ENCODE measurements around the gene SP110.
"Not testable (repeated sequence)": the region's sequence is repeated elsewhere in the genome, so short reads cannot be mapped to it uniquely, and the experiment has no call there.

The SP110 gene

DNA sequence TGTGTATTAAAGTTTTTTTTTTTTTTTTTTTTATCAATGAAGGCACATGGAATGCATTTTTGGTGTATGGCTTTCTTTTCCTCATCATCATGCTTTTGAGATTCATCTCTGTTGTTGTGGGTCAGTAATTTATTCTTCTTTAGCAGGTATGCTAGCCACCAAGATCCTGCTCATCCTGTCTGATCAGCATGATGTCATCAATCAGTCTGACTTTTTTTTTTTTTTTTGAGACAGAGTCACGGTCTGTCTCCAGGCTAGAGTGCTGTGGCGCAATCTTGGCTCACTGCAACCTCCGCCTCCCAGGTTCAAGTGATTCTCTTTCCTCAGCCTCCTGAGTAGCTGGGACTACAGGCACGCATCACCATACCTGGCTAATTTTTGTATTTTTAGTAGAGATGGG is 3.0 kb upstream of the SP110 start:
- DNase-seq, result not testable (repeated sequence)

DNA sequence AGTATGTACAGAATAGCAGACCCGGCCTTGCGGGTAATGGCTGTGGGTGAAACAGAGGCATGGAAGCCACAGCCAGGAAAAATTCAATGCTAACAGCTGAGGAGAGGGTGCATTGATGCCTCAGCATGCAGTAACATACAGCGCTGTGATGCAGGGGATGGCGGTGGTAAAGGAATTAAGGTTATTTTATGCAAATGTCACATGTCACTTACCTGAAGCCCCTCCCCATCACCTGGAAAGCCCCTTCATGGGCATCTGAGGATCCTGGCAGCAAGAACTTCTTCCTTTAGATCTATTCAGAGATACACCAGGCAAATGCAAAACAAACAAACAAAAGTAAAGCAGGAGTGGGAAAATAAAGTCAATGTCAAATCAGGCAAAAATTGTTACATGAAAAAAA is 1.7 kb upstream of the SP110 start:
- DNase-seq, result no peak

DNA sequence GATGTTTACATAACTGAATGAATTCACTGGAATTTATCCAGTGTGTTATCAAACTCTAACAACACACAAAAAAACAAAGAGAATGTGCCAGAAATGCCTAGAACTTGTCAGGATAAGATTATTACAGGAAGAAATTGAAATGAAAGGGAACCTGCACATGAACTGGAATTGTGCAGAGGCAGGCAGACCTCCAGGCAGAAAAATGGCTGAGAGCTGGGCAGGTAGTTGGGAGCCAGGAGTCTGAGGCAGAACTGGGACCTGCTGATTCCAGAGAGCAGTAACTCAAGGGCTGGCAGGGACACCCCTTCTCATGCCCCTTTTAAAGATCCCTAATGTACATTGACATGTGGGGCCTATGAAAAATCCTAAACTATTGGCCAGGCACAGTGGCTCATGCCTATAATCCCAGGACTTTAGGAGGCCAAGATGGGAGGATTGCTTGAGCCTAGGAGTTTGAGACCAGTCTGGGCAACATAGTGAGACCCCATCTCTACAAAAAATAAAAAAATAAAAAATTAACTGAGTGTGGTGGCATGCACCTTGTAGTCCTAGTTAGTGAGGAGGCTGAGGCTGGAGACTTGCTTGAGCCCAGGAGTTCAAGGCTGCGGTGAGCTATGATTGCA is 674 bp upstream of the SP110 start:
- no peak for DNase-seq

DNA sequence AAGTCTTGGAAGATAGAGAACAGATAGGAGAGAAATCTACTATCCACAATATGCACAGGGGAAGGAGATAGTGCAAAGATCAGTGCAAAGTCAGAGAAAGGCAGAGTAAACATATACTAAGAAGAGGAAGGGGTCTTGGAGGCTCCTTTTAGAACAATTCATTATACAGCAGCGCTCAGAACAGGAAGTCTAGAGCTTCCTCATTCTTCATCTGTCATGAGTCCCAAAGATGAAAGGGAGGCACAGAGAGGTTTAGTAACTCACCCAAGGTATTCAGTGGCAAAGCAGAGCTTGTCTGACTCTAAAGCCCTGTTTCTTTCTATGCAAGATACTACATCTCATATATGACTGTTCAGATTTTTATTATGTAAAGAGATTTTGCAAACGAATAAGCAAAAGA is 1.4 kb downstream of the SP110 start:
- no peak for DNase-seq

DNA sequence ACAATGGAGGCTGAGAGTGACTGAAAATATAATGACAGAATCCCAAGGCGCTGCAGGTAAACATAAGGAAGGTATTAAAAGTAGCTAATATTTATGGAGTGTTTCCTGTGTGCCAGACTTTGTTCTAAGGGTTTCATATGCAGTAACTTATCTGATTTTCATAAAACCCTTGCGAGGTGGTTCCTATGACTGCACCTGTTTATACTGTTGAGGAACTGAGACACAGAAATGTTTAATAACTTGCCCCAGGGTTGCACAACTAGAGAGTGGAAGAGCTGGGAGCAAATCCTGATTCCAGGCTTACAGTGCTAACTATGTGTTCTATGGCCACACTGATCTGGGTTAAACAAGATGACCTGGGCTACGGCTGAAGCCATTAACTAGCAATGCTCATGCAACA is 2.4 kb downstream of the SP110 start:
- no peak for DNase-seq

DNA sequence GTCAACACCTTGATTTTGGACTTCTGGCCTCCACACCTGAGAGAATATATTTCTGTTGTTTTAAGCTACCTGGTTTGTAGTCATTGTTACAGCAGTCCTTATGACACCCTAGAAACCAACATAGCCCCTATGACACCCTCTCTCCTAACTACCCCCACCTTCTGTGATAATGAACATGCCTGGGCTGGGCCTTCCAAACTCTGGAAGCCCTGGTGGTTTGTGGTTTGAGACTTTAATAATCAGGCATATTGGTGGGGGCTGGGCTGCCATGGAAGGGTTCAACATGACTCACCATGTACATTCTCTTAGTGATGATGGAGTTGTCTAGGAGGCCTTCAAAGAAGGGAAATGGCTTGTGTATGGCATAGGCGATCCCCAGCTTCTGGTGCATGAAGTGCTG is 3.3 kb downstream of the SP110 start:
- DNase-seq, result no peak

DNA sequence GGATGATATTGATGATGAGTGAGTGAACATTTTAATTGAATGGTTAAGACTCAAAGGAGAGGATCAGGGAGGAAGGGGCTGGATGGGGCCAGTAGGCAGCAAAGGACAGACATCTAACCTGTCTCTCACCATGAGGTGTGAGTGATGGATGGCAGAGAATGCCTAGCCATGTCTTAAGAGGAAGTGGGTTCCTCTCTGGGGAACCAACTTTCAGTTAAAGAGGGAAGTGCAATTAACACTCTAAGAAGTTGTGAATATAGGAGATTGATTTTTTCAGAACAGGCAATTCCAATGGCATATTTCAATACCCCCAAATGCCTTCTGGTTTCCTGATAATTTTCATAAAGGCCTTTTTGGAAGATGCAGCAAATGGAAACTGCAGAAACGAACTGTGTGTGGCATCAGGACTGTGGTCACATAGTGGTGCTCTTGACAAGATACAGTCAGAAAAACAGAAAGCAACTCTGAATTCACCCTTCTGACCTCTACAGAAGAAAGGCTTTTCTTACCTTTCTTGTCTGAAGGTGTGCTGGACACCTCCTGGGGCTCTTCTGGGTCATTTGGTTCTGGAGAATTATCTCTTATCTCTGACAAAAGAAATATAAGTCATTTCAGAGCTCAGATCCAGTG is 10.2 kb downstream of the SP110 start:
- no peak for DNase-seq

DNA sequence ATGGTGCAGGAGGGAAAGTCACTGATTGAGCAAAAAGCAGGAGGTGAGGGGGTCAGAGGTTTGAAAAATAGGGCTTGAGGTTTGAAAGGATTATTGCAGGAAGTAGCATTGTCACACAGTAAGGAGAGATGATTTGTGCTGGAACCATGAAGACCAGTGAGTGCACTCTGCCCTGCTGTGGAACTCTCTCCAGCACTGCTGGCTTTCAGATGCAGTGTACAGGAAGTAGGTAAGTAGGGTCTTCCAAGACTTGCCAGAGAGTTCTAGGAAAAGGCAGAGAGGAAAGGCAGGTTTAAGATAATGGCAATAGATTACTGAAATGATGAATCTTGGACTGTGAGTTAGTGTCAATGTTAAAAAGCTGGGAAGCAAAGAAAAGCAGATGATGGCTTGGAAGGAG is 11.2 kb downstream of the SP110 start:
- no peak for DNase-seq

DNA sequence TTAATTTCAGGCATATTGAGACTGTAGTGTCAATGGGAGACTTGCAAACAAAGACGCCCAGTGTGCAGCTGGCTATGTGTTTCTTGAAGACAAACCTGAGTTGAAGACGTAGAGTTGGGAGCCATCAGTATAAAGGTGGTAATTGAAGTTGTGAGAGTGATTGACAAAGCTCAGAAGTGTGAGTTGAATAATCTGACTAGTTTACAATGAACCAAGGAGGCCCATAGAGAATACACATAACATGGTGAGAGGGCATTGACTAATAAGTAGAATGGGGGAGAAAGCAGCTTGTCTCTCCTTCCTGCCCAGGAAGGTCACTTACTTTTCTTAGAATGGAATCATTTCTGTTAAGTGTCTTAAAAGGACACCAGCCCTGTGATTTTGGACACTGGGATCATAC is 14.1 kb downstream of the SP110 start:
- DNase-seq, result no peak

DNA sequence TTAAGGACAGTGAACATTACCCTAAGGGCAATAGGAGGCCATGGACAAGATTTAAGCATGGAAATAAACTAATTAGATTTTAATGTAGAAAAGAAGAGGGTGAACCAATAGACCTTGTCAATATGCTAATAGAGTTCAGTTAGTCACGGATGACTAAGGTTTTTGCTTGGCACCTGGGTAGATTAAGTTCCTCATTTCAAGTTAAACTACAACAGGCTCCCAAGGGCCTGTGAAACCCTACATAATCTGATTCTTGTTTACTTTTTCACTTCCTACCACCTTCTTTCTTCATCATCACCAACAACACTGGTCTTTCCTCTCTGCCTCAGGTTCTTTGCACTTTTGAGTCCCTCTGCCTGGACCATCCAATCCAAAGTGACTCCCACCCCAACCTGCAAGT is 14.8 kb downstream of the SP110 start:
- DNase-seq, result no peak

DNA sequence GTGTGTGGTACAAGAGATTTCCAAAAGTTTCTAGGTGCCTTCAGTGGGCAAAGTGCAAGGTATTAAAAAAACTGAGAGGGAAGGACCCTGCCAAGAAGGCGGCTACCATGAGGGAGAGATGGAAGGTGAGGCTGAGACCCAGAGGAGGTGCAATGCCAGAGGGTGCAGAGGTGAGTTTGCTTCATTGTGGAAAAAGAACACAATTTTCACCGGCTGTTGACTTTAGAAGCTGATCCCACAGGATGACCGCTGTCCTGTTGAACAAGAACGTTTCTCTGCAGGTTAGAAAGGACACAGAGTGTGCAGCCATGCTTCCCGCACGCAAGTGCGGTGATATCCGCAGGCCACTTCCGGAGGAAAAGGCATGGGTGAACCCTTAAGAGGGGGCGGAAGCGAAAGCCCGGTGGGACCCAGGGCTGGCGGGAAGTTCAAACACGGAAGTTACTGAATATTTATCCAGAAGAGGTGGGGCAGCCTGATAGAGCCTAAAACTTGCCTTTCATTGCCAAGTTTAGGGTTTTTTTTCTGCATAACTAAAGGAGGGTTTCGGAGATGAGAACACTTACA is 16.6 kb downstream of the SP110 start:
- no peak for DNase-seq

DNA sequence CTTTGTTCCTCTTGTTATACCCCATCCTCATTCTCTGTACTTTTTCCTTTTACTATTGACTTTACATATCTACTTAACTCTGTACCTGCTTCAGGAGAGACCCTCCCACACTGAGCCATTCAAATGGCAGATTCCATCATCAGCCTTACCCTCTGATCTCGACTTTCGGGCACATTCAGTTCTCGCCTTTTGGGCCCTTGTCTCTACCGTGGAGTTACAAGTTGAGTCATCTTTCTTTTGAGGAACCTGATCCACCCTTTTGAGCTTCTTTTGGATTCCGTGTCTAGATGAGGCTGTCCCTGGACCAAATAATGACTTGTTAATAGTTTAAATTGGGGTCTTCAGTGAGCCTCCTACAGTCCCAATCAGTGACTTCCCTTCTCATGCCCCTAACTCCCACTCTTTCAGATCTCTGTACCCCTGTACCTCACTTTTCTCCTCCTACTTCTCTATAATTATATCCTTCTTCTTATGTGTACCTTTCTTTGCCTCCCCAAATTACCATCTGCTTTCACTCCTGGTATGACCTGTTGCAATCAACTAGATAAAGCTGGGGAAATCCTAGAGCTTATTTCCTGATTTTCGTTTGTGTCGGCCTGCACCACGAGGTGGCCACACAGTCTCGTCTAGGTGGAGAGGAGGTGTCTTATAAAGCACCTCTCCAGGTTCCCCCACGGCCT is 17.2 kb downstream of the SP110 start:
- no peak for DNase-seq

DNA sequence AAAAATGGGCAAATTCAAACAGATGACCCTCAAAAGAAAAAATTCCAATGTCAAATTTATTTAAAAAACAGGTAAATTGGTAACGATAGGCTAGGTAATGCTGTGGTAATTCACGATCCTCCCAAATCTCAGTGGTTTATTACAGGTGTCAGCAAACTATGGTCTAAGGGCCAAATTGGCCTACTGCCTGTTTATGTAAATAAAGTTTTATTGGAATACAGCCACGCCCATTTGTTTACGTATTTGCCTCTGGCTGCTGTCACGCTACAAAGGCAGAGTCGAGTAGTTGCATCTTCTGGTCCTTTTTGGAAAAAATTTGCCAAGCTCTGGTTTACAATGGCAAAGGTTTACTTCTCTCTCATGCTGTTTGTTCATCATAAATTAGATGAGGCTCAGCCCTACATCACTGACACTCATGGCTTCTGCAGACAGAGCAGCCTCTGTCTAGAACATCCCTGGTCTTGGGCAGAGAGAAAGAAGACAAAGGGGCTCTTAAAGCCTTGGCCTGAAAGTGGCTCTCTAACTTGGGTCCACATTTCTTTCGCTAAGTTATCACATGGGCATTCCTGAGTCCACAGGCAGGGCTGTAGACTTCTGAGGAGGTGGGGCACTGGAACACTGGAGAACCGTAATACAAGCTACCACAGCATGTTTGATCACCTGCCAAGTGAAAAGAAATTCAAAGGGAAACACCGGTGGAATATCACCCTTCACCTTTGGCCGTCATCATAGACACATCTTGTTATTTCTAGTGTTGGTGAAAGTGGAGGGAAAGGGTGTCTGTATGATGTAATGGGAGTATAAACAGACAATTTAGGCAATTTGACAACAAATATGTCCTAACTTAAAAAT is 34.8 kb downstream of the SP110 start:
- DNase-seq, result no peak

DNA sequence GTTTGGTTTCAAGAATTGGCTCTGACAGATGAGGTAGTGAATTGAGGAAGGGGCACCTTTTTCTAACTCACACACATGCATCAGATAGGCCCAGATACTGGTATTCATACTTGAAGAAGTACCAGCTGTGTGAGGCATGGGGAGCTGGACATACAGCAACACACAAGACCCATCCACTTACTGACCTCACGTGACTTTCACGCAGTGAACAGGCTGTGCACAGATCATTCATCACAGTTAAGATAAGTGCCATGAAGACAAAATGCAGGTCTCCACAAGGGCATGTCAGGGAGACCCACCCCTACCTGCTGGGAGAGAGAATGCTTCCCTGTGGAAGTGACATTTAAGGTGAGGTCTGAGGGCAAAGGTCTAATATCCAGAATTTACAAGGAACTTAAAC is 38.6 kb downstream of the SP110 start:
- no peak for DNase-seq

DNA sequence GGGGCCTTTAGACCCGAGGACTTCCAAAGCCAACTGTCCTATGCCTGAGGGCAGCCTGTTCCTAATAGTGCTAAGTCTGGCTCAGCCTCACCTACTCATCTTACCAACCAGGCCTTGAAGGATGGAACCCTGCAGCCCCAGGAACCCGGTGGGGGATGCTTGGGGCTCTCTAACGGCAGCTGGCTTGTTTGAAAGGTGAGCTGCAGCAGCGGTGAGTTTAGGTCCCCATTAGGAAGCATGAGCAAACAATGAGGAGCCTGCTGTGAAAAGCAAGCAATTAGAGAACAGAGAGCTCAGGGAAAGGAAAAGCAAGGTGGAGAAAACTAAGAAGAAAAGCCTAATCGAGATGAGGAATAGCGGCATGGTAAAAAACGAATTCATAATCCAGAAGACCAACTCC is 39.9 kb downstream of the SP110 start:
- DNase-seq, result no peak

DNA sequence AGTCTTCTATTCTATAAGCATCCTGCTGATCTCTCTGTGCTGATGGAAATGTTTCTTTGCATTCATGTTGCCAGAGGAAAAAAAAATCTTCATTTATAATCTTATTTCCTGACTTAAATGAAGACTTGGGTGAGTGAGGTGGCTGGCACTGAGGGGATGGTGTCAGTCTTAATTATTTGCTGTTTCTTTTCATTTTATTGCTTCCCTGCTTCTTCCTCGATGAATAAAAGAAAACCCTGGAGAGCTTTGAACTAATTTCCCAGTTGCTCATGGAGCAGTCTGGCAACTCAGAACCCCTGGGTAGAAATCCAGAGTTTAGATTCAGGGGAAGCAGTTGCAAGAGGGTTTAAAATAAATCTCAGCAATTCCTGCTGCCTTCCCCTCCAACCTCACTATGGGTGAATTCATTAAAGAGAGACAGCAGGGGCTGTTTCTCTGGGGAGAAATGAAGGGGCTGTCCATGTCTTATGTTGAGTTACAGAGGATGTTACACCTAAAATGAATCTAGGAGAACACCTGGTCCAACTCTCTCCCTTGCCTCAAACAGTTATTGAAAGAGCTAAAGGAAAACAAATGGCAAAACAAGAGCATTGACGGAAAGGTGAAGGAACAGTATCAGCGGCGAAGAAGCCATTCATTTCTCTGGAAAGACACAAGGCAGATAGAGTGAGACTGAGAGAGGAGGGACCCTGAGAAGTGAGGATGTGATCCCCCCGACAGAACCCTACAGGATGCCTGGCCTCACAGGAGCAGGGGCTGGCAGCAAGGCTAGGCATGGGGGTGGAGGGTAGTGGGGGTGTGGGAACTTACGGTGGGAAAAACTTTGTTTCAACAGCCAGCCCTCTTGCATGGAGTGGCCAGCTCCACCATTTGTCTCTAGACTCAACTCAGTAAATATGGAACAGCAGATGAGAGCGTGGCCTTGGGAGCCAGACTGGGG is 41.0 kb downstream of the SP110 start:
- DNase-seq, result no peak

DNA sequence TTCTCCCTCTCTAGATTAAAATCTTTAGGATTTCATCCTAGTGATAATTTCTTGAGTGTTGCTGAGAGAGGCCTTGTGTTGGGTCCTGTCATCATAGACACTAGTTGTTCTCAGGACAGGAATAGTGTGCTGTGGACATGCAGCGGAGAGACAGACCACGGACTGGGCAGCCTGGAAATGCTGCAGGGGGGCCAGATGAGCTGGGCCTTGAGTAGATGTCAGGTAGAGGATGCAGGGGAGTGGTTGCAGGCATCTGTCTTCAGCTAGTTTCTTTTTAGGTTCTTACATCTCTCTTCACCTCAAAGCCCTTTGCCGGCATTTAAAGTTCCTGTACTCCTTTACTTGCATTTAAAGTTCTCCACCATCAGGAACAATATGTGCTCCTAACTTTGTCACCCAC is 42.8 kb downstream of the SP110 start:
- no peak for DNase-seq

DNA sequence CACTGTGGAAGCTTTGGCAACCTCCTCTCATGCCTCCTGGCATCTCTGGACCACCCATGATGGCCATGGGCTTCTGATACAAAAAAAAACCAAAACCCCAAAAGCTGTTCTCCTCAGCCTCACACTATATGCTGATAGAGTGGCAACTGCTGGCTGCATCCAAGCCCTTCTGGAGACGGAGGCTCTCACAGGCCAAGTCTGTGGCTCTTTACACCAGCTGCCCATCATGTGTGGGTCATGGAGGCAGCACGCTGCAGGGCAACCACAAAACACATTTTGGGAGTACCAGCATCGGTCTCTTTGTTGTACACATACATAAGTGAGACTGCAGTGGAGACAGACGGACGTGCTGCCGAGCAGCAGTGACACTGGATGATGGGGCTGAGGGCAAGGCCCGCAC is 45.3 kb downstream of the SP110 start:
- no peak for DNase-seq

DNA sequence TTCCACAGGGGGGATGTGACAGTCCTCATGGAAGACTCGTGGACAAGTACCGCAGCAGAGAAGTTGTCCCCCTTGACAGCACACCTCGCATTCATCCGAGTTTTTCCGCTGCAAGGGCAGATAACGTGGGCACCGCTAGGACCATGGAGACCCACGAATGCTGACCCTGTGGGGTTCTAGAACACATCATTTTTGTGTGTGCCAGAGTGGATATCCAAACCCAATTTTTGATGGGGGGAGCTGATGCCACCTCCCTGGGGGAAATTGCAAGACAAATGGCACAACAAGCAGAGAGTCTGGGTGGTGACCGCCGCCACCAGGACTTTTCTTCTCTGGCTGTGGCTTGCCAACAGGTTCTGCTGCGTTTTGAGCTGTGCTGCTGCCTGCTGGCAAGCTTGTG is 46.9 kb downstream of the SP110 start:
- no peak for DNase-seq

DNA sequence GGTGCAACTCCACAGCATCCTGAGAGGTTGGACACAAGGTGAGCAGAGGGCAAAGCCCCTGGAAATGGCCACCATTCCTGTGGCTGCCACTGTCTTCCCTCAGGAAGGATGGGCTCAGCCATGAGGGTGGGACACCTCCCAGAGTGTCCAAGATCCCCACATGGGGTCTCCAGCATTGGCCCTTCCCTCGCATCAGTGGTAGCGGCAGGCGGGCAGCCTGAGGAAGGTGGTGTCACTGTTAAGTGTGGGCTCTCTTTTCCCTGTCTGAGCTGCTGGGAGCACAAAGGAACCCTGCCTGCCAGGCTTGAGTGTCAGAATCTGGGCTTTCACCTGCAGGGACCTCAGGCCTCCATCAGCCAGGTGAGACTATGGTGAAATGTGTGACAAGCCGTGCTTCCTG is 47.6 kb downstream of the SP110 start:
- no peak for DNase-seq

DNA sequence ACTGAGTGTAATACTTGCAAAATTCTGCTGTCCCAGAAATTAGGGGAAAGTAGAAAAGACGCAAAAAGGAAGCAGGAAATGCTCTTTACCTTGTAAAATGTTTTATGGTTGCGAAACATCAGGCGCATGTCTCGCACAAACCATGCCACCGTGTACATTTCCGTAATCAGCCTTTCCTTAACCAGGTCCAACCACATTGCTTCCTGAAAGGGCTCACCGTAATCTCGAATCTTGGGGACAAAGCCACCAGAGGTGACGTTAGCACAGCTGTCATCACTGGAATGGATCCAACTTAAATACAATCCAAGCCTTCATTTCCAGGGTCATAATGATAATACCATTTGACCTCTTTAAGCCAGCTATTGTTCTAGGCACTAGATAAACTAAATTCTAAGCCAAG is 49.3 kb downstream of the SP110 start:
- no peak for DNase-seq

DNA sequence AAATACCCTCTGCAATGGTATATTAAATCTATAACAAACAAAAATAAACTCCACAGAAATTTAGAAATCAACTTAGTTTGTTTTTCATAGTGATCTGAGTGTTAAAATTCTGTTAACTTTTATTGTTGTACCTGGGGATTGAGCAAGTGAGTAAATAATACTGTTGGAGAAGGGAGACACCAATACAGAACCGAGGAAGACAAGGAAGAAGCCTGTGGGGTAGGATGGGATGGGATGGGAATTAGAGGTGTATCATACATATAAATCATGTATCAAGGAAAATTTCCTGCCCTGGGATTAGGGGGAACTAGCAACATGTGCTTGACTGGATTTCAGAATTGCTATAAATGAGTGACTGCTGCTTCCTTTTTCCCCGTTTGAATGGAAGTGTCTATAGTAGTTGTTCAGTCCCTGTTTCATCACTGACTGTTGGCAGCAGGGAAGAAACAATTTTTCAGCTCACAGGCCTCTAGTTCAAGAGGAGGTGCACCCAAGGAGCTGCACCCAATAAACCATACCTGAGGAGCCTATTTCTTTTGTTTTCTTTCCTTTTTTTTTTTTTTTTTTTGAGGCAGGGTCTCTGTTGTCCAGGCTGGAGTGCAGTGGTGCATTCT is 53.1 kb downstream of the SP110 start:
- no peak for DNase-seq

Measured in NCI-H1048 (cell line).